ENCODE data around the gene SLC26A1. TPM values are rescaled to one million over a fixed set of nuclear protein-coding genes. Genes with fewer than 3 reads are reported as not detected.
A peak's percentile ranks its signal among the peaks of the same experiment; 100 is the strongest.
"Not testable (repeated sequence)": the region's sequence is repeated elsewhere in the genome, so short reads cannot be mapped to it uniquely, and the experiment has no call there.

The SLC26A1 gene
- total RNA-seq, 1 donor from 2014 or later: not detected

GRCh38 chr4:1000686-1001260, 7.6 kb upstream of the SLC26A1 start:
- Mint-ChIP-seq H3K36me3 (ENCODE audit: low read depth) (no peaks in the 10 kb centered on the region), H3K27ac (no peak overlapping the region), H3K9me3 (no peaks in the 10 kb centered on the region), H3K4me1 (peaks cover 31% of the 10 kb centered on the region), H3K4me3 (no peak overlapping the region), H3K27me3 (peaks cover 27% of the 10 kb centered on the region)
- DNase-seq: no peak
- ChIA-PET POLR2A (no interaction called here), CTCF (no interaction called here)
- intact Hi-C loops (cut with micrococcal nuclease): no loop called here
- no peak for ATAC-seq (ENCODE audit: low read depth)
- TF ChIP-seq, protein P1, sequence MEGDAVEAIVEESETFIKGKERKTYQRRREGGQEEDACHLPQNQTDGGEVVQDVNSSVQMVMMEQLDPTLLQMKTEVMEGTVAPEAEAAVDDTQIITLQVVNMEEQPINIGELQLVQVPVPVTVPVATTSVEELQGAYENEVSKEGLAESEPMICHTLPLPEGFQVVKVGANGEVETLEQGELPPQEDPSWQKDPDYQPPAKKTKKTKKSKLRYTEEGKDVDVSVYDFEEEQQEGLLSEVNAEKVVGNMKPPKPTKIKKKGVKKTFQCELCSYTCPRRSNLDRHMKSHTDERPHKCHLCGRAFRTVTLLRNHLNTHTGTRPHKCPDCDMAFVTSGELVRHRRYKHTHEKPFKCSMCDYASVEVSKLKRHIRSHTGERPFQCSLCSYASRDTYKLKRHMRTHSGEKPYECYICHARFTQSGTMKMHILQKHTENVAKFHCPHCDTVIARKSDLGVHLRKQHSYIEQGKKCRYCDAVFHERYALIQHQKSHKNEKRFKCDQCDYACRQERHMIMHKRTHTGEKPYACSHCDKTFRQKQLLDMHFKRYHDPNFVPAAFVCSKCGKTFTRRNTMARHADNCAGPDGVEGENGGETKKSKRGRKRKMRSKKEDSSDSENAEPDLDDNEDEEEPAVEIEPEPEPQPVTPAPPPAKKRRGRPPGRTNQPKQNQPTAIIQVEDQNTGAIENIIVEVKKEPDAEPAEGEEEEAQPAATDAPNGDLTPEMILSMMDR (IDR thresholded peaks at IDR 0.05): no peak

GRCh38 chr4:999882-1000425, 6.8 kb upstream of the SLC26A1 start:
- H3K27ac Mint-ChIP-seq: no peak overlapping the region
- no peaks in the 10 kb centered on the region for H3K9me3 Mint-ChIP-seq
- peaks cover 31% of the 10 kb centered on the region for H3K4me1 Mint-ChIP-seq
- intact Hi-C loops (cut with micrococcal nuclease): loop anchor here (1.0 kb wide), 1 partner anchor 13 kb away; the partner anchor contains the start of gene IDUA
- CTCF ChIA-PET: no interaction called here
- TF ChIP-seq, protein P1 (IDR thresholded peaks at IDR 0.05): no peak
- POLR2A ChIA-PET: no interaction called here
- ATAC-seq (ENCODE audit: low read depth) (peak; percentile 33), DNase-seq (peak; percentile 50)
- H3K36me3 Mint-ChIP-seq (ENCODE audit: low read depth): no peaks in the 10 kb centered on the region
- H3K4me3 Mint-ChIP-seq: no peak overlapping the region
- peaks cover 24% of the 10 kb centered on the region for H3K27me3 Mint-ChIP-seq

- peak; percentile 33 for DNase-seq
- H3K27me3 Mint-ChIP-seq: peaks cover 19% of the 10 kb centered on the region
- POLR2A ChIA-PET: interaction anchor here (1.4 kb wide), 1 partner anchor 219 kb away, joined by 4 read pairs; no protein-coding TSS in a partner anchor
- peak overlapping the region; percentile 57 for H3K27ac Mint-ChIP-seq
- H3K36me3 Mint-ChIP-seq (ENCODE audit: low read depth); ATAC-seq (ENCODE audit: low read depth); CTCF ChIA-PET; H3K9me3 Mint-ChIP-seq: not testable (repeated sequence)
- peaks cover 31% of the 10 kb centered on the region for H3K4me1 Mint-ChIP-seq
- intact Hi-C loops (cut with micrococcal nuclease): loop anchor here (1.0 kb wide), 1 partner anchor 12 kb away; the partner anchor contains the start of gene IDUA
- H3K4me3 Mint-ChIP-seq: peak overlapping the region; percentile 25
Measured at GRCh38 chr4:999240-999863, 6.1 kb upstream of the SLC26A1 start.

DNA sequence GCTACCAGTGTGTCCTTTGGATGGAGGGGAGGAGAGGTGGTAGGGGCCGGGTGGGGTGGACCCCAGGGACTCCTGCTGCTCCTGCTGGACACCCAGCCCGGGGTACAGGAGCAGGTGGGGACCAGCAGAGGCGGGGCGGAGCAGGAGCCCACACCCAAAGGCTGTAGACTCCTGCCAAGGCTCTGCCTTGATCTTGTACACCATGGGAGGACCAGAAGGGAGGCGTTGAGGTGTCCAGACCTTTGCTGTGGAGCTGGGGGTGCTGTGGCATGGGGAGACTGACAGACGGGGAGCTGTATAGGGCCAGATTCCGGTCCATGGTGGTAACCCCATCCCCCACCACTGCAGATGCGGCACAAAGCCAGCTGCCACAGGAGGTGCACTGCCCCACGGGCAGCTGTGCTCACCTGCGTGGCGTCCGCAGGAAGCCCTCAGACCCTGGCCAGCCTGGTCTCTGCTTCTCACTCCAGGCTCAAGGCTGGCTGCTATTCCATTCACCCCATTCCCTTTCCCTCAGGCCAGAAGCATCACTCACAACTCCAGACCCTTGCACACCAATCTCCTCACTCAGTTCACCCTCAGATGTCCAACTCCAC, 5.0 kb upstream of the SLC26A1 start:
- no peak overlapping the region for H3K4me3 Mint-ChIP-seq
- peaks cover 16% of the 10 kb centered on the region for H3K27me3 Mint-ChIP-seq
- peaks cover 28% of the 10 kb centered on the region for H3K4me1 Mint-ChIP-seq

GRCh38 chr4:997375-998071, 4.3 kb upstream of the SLC26A1 start:
- Mint-ChIP-seq H3K27me3 (peaks cover 16% of the 10 kb centered on the region), H3K9me3 (no peaks in the 10 kb centered on the region), H3K27ac (no peak overlapping the region), H3K4me1 (peaks cover 28% of the 10 kb centered on the region), H3K36me3 (ENCODE audit: low read depth) (no peaks in the 10 kb centered on the region), H3K4me3 (no peak overlapping the region)
- intact Hi-C loops (cut with micrococcal nuclease): no loop called here
- TF ChIP-seq, protein P1 (IDR thresholded peaks at IDR 0.05): no peak
- ChIA-PET CTCF (no interaction called here), POLR2A (interaction anchor here (1.4 kb wide), 1 partner anchor 217 kb away, joined by 4 read pairs; no protein-coding TSS in a partner anchor)
- ATAC-seq (ENCODE audit: low read depth) (peak; percentile 44), DNase-seq (peak; percentile 21)

More for the DNA sequence above, 5.0 kb upstream of the SLC26A1 start:
- Mint-ChIP-seq H3K36me3 (ENCODE audit: low read depth) (no peaks in the 10 kb centered on the region), H3K27ac (no peak overlapping the region), H3K9me3 (no peaks in the 10 kb centered on the region)
- intact Hi-C loops (cut with micrococcal nuclease): no loop called here
- TF ChIP-seq, protein P1 (IDR thresholded peaks at IDR 0.05): no peak
- peak; percentile 18 for DNase-seq
- ChIA-PET CTCF (no interaction called here), POLR2A (interaction anchor here (1.4 kb wide), 1 partner anchor 217 kb away, joined by 4 read pairs; no protein-coding TSS in a partner anchor)
- no peak for ATAC-seq (ENCODE audit: low read depth)
